ENCODE measurements around the gene MEF2A. TPM values are rescaled to one million over a fixed set of nuclear protein-coding genes. Genes with fewer than 3 reads are reported as not detected.

The MEF2A gene
- total RNA-seq, 1 donor from 2014 or later, result 61.9 TPM

DNA sequence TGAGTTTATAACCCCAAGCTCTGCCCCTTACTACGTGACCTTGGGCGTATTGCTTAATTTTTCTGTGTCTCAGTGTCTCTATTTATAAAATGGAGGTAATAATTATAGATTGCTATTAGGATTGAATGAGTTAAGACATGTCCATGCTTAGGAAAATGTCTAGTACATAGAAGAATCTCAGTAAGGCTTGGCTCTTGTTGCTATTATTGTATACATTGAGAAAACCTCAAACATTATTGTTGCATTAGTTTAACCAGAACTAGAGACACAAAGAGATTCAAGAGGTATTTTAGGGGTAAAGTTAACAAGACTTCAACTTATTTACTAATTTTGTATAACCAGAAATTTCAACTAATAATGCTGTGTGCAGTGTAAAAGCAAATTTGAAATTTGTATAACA is 66.7 kb downstream of the MEF2A start:
- H2AFZ ChIP-seq (replicated peaks), result no peak overlapping the region
- peaks cover 8% of the 10 kb centered on the region for H3F3A ChIP-seq (ENCODE audit: low read depth)
- H3K36me3 ChIP-seq, result peaks cover 3% of the 10 kb centered on the region
- H3K79me2 ChIP-seq (ENCODE audit: low read depth), result peaks cover 62% of the 10 kb centered on the region
- no peaks in the 10 kb centered on the region for H3K9me3 ChIP-seq (ENCODE audit: low read depth)
- no peak overlapping the region for H3K9ac ChIP-seq
- no peaks in the 10 kb centered on the region for H4K20me1 ChIP-seq (ENCODE audit: low read depth)
- H3K27me3 Mint-ChIP-seq (ENCODE audit: insufficient read depth, low read depth), result no peaks in the 10 kb centered on the region
- DNase-seq (ENCODE audit: low spot score), result no peak
- no peaks in the 10 kb centered on the region for H3K27me3 ChIP-seq
- H3K4me3 Mint-ChIP-seq, result no peak overlapping the region
- no peak overlapping the region for H3K27ac ChIP-seq
- peaks cover 15% of the 10 kb centered on the region for H3K4me1 ChIP-seq
- no peak overlapping the region for H3K4me2 ChIP-seq
- H3K4me1 Mint-ChIP-seq, result no peaks in the 10 kb centered on the region
- peaks cover 60% of the 10 kb centered on the region for H3K36me3 Mint-ChIP-seq
- TF ChIP-seq, protein P1, sequence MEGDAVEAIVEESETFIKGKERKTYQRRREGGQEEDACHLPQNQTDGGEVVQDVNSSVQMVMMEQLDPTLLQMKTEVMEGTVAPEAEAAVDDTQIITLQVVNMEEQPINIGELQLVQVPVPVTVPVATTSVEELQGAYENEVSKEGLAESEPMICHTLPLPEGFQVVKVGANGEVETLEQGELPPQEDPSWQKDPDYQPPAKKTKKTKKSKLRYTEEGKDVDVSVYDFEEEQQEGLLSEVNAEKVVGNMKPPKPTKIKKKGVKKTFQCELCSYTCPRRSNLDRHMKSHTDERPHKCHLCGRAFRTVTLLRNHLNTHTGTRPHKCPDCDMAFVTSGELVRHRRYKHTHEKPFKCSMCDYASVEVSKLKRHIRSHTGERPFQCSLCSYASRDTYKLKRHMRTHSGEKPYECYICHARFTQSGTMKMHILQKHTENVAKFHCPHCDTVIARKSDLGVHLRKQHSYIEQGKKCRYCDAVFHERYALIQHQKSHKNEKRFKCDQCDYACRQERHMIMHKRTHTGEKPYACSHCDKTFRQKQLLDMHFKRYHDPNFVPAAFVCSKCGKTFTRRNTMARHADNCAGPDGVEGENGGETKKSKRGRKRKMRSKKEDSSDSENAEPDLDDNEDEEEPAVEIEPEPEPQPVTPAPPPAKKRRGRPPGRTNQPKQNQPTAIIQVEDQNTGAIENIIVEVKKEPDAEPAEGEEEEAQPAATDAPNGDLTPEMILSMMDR (IDR thresholded peaks at IDR 0.05), result no peak
- TF ChIP-seq EZH2phosphoT487 (IDR thresholded peaks at IDR 0.05) (no peak), EZH2 (IDR thresholded peaks at IDR 0.05) (no peak)
- no peak overlapping the region for H3K27ac Mint-ChIP-seq
- H3K4me3 ChIP-seq, result no peak overlapping the region
- peaks cover 39% of the 10 kb centered on the region for H3K9me3 Mint-ChIP-seq

DNA sequence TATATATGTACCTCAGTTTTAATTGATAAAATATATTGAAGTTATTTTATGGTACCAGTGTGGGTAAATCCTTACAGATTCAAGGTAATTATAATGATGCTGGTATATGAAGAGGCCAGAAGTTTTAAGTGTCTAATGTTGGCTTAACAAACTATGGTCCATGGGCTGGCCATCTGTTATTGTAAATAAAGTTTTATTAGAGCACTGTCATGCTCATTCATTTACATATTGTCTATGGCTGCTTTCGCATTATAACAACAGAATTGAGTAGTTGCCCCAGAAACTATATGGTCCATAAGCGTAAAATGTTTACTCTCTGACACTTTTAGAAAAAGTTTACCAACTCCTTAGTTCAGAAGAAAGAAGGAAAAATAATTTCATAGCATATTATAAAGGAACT is 67.9 kb downstream of the MEF2A start:
- no peaks in the 10 kb centered on the region for H3K9me3 ChIP-seq (ENCODE audit: low read depth)
- TF ChIP-seq, protein P1 (IDR thresholded peaks at IDR 0.05), result no peak
- TF ChIP-seq EZH2 (IDR thresholded peaks at IDR 0.05) (no peak), EZH2phosphoT487 (IDR thresholded peaks at IDR 0.05) (no peak)
- no peak overlapping the region for H3K9ac ChIP-seq
- peaks cover 51% of the 10 kb centered on the region for H3K79me2 ChIP-seq (ENCODE audit: low read depth)
- H3K4me1 ChIP-seq, result peaks cover 6% of the 10 kb centered on the region
- H2AFZ ChIP-seq (replicated peaks), result no peak overlapping the region
- peaks cover 41% of the 10 kb centered on the region for H3K9me3 Mint-ChIP-seq
- H3K4me3 ChIP-seq, result no peak overlapping the region
- no peaks in the 10 kb centered on the region for H3K27me3 Mint-ChIP-seq (ENCODE audit: insufficient read depth, low read depth)
- no peak overlapping the region for H3K27ac ChIP-seq
- no peak overlapping the region for H3K4me3 Mint-ChIP-seq
- peaks cover 3% of the 10 kb centered on the region for H3K36me3 ChIP-seq
- peaks cover 7% of the 10 kb centered on the region for H3F3A ChIP-seq (ENCODE audit: low read depth)
- DNase-seq (ENCODE audit: low spot score), result no peak
- no peaks in the 10 kb centered on the region for H3K27me3 ChIP-seq
- H4K20me1 ChIP-seq (ENCODE audit: low read depth), result no peaks in the 10 kb centered on the region
- H3K4me1 Mint-ChIP-seq, result no peaks in the 10 kb centered on the region
- peaks cover 57% of the 10 kb centered on the region for H3K36me3 Mint-ChIP-seq
- H3K4me2 ChIP-seq, result no peak overlapping the region
- H3K27ac Mint-ChIP-seq, result no peak overlapping the region

DNA sequence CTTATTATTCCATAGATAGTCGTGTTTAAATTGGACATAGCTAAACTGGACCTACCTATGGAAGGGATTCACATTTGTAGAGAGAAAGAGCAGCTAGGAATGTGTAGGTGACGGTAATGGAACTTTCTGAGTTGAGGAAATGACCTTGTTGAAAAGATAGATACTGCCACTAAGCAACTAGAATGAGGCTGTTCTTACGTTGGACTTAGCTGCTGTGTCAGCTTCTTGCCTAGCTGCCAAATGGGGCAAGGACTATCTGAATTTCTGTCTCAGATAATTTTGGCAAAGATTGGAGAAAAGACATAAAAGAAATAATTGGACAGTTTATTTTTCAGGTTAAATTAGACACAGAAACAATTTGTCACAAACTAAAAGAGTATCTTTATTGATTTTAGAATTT is 68.8 kb downstream of the MEF2A start:
- Mint-ChIP-seq H3K36me3 (peaks cover 52% of the 10 kb centered on the region), H3K27me3 (ENCODE audit: insufficient read depth, low read depth) (no peaks in the 10 kb centered on the region), H3K4me3 (no peak overlapping the region), H3K27ac (no peak overlapping the region), H3K9me3 (peaks cover 38% of the 10 kb centered on the region), H3K4me1 (no peaks in the 10 kb centered on the region)
- Histone ChIP-seq H3K27ac (no peak overlapping the region), H3F3A (ENCODE audit: low read depth) (no peaks in the 10 kb centered on the region), H3K36me3 (peaks cover 3% of the 10 kb centered on the region), H3K9me3 (ENCODE audit: low read depth) (no peaks in the 10 kb centered on the region), H3K9ac (no peak overlapping the region), H2AFZ (replicated peaks) (no peak overlapping the region), H3K4me1 (no peaks in the 10 kb centered on the region), H3K4me2 (no peak overlapping the region), H3K79me2 (ENCODE audit: low read depth) (peaks cover 46% of the 10 kb centered on the region), H4K20me1 (ENCODE audit: low read depth) (no peaks in the 10 kb centered on the region), H3K4me3 (no peak overlapping the region), H3K27me3 (no peaks in the 10 kb centered on the region)
- TF ChIP-seq EZH2 (IDR thresholded peaks at IDR 0.05) (no peak), EZH2phosphoT487 (IDR thresholded peaks at IDR 0.05) (no peak)
- TF ChIP-seq, protein P1 (IDR thresholded peaks at IDR 0.05), result no peak
- no peak for DNase-seq (ENCODE audit: low spot score)
